ENCODE data around the gene SCAMP1. TPM values are rescaled to one million over a fixed set of nuclear protein-coding genes. Genes with fewer than 3 reads are reported as not detected.

SCAMP1 gene
- total RNA-seq, 1 experiment from 2014 or later = 72.5 TPM

Small RNA genes within 50 kb of the gene (small RNA-seq; reads per million reads assigned to genes)
- gene RF00019 (not detected), gene RNU6-183P (not detected)

Other genes starting within 250 kb of the SCAMP1 start
- gene AP3B1, start 65.9 kb upstream of the SCAMP1 start, total RNA-seq (2014; rRNA removed; shearing (Covaris generic); ENCODE audit: low replicate concordance) = 14.6 and 27.4 TPM in 2 replicates